GM21723 (cell line): ENCODE measurements around the gene MTHFS.
A peak's percentile ranks its signal among the peaks of the same experiment; 100 is the strongest.
"Not testable (repeated sequence)": the region's sequence is repeated elsewhere in the genome, so short reads cannot be mapped to it uniquely, and the experiment has no call there.

Source experiments
- ATAC-seq: cut with Tn5 transposase; IDR thresholded peaks from one replicate; pipeline ENCODE4 v1.9.1; 2021; ENCODE audit warnings: mild to moderate bottlenecking, moderate library complexity; ENCODE audit not compliant: unreplicated experiment

The MTHFS gene

DNA sequence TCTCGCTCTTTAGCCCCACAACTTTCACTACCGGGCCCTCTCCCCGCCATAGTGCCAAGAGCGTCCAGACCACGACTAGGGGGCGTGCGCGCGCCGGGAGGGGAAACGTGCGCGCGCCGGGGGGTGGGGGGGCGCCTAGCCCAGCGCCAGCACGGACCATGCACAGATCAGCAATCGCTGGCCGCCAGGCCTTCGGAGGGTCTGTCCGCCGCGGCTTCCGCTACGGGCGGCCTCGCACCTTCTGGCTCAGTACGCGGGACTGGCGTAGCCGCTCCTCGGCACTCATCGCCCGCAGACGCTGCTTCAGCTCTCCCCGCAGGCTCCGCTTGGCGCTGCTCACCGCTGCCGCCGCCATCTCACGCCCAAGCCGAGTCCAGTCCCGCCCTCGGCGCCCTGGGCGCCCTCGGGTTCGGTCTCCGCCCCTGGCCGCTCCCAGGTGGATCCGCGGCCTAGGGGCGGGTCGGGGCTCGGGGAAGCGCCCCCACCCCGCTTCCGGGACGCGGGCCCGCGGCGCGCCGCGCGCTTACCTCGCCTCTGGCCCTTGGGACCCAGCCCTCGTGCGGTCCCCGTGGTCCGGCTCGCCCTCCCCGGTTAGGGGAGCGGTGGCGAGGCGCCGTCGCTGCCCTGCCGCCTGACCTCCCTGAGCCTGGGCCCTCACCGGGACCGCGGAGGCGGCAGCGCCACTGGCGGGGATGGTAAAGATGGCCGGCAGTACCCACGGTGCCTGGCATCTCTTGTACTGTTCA, at the start of gene MTHFS:
TSS of gene MTHFS (minus strand) at position 381 of the 746 bp plus-strand sequence. CDS start at position 355, 26 bp downstream.
- ATAC-seq: peak; percentile 77

- ATAC-seq: no peak
Measured at GRCh38 chr15:79944622-79945021, 47.8 kb upstream of the MTHFS start.

DNA sequence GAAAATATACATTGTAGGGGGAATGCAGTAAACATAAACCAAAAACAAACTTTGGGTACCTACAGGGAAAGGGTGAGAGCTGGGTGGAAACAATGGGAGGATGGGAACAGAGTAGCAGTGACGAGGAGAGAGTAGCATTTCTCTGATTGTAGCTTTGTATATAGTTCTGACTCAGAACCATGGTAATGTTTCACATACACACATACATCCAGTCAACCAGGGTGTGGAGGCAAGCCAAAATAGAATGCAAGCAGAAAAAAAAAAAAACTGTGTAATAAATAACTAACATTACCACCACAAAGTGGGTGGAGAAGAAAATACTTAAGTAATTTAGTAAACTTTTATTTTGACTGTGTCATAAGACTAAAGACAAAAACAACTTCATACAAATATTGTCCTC, 47.0 kb upstream of the MTHFS start:
- peak; percentile 60 for ATAC-seq

GRCh38 chr15:79942741-79943481, 46.1 kb upstream of the MTHFS start:
- ATAC-seq: no peak

DNA sequence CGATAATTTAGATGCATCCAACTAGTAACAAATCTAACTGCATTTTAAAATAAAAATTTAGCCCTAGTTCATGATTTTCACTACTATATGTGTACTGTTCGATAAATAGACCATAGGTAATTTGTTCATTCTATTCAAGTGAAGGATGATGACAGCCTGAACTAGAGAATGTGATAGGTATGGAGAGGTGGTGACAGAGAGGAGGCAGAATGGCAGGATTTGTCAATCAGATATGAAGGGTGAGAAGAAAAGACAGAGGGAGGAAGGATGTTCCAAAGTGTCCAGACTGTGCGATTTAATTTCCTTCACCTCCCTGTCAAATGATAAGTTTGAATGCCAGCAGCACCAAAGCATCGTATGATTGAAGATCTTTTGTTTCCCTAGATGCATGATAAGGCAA, 42.6 kb upstream of the MTHFS start:
- no peak for ATAC-seq

- ATAC-seq: no peak
Measured at GRCh38 chr15:79938143-79938542, 41.3 kb upstream of the MTHFS start.

DNA sequence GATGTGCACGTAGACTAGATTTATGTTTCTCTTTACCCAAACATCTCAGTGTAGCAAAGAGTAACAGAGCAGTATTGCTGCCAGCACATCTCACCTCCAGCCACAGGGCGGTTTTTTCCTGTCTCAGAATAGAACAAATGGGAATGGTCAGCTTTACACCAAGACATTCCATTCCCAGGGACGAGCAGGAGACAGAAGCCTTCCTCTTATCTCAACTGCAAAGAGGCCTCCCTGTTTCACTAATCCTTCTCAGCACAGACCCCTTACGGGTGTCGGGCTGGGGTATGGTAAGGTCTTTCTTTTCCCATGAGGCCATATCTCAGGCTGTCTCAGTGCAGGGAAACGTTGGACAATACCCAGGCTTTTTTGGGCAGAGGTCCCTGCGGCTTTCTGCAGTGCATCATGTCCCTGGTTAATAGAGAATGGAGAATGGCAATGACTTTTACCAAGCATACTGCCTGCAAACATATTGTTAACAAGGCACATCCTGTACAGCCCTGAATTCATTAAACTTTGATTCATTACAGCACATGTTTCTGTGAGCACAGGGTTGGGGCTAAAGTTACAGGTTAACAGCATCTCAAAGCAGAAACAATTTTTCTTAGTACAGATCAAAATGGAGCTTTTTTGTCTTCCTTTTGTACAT, 38.9 kb upstream of the MTHFS start:
- not testable (repeated sequence) for ATAC-seq

DNA sequence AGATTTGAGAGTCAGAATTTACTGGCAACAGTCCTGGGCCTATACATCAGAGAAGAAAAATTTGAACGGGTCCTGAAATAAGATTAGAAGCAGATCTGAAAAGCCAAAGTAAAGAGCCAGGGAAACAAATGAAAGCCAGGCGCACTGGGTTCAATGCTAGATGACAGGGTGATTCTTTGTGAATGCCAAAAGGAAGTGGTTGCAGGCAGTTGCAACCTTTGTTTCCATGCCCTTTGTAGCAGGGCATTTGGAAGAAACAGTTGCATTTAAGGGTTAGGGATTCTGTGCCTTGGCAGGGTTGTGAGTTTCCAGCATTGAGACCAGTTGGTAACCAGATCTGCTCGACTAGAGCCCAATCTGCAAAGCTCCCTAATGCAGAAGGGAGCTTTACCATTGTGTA, 36.4 kb upstream of the MTHFS start:
- no peak for ATAC-seq

GRCh38 chr15:79932447-79932846, 35.6 kb upstream of the MTHFS start:
- ATAC-seq: no peak

DNA sequence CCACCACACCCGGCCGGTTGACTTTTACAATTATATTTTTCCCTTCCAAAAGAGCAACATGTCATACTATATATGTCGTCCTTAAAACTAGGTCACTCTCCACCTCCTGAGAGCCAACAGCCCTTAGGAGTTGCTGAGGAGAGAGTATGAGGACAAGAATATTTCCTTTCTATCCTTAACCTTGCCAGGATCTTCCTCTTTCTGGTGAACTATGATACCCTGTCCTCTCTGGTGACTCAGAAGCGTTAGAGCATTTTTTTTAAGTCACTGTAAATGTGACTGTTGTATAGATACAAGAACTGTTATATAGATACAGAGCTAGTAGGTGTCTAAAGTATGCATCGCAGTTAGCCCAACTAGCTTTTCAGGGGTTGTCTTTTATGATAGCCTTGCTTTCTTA, 33.7 kb upstream of the MTHFS start:
- ATAC-seq: no peak

DNA sequence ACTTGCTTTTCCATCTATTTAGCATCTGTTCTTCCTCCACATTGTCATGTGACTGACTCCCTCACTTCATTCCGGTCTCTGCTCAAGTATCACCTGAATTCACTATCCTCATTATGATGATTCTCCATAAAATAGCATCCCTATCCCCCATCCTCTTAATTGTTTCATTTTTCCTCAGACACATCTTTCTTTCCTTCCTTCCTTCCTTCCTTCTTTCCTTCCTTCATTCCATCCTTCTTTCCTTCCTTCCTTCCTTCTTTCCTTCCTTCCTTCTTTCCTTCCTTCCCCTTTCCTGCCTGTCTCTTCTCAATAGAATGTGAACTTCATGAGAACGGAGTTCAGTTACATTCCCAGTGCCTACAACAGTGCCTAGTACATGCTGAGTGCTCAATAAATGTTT, 32.6 kb upstream of the MTHFS start:
- ATAC-seq: no peak

DNA sequence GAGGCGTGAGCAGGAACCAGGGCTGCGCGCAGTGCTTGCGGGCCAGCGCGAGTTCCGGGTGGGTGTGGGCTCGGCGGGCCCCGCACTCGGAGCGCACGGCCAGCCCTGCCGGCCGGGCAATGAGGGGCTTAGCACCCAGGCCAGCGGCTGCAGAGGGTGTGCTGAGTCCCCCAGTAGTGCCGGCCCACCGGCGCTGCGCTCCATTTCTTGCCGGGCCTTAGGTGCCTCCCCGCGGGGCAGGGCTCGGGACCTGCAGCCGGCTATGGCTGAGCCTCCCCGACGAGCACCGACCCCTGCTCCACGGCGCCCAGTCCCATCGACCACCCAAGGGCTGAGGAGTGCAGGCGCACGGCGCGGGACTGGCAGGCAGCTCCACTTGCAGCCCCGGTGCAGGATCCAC, 29.3 kb upstream of the MTHFS start:
- not testable (repeated sequence) for ATAC-seq

GRCh38 chr15:79924379-79924778, 27.6 kb upstream of the MTHFS start:
- no peak for ATAC-seq

GRCh38 chr15:79923515-79924169, 26.8 kb upstream of the MTHFS start:
- peak; percentile 96 for ATAC-seq

- peak; percentile 47 for ATAC-seq
Measured at GRCh38 chr15:79923079-79923514, 26.3 kb upstream of the MTHFS start.

- ATAC-seq: no peak
Measured at GRCh38 chr15:79922512-79923078, 25.8 kb upstream of the MTHFS start.

DNA sequence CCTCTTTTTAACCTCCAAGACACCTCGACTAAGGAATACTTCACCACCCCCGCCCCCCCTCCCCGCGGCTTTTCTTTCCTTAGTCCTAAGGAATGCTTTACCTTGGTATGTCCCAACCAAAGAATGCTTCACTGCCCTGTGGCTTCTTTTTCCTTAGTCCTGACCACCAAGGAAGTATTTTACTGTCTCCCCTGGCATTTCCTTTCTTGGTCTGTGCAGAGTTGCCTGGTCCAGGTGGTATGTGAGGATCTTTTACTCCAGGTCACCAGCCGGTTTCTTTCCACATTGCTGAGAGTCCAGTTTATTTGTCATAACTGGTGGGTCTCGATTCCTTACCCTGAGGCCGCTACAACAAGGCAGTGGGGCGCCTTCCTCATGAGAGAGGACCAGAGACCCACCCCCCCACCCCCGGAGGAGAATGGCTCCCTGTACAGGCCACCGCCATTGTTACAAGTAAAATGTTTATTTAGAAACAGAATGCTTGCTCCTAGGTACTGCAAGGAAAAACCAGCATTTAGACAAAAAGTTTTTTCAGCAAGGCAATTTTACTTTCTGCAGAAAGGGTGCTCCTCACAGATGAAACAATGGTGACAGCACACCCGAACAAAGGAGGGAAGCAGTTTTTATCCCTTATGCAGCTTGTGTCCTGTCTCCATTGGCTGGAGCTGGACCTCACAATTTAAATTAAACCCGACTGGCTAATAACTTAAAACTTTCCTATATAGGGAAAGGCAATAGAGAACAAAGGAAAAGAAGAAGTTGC, 23.1 kb upstream of the MTHFS start:
- no peak for ATAC-seq

- ATAC-seq: no peak
Measured at GRCh38 chr15:79919090-79919748, 22.4 kb upstream of the MTHFS start.

GRCh38 chr15:79918278-79918677, 21.5 kb upstream of the MTHFS start:
- no peak for ATAC-seq
